Raji (cell line): Measurements from ENCODE around the gene BEAN1.

Experiments used
- POLR2A ChIP-seq: IDR thresholded peaks from 2 replicates; pipeline ENCODE4 v1.6.1; 2011; ENCODE audit warnings: low read depth, low read length, control low read depth; ENCODE audit not compliant: insufficient read depth

Gene BEAN1

DNA sequence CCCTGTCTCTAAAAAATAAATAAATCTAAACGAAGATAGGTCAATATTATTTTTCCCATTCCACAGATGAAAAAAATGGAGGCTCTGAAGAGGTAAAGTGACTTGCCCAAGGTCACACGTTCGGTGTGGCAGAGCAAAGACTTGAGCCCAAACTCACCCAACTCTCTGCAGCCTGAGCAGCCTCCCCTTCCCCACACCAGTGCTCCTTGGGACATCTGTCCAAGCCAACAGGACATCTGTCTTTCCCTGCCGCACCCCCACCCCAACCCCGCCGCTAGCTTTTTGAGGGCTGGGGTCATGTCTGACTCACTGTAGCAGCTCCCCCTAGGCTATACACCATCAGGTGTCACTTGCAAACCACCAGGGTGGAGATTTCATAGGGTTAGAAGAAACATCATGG, 5.2 kb upstream of the BEAN1 start:
- no peak for TF ChIP-seq POLR2A

DNA sequence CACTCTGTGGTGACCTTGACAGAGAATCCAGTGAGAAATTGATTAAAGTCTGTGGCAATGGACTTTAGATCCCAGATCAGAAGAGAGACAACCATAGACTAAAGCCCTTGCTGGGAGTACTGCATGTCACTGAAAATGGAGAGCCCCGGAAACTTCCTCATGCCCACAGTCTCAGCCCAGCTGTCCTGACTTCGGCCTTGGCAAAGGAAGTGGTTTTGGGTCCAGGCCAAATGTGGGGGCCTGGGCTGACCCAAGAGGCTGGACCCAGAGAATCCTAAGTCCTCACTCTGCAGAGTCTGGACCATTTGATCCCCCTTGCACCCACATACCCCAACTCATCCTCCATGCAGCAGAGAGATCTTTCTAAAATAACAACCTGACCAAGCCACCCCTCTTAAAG, 4.7 kb upstream of the BEAN1 start:
- no peak for TF ChIP-seq POLR2A

DNA sequence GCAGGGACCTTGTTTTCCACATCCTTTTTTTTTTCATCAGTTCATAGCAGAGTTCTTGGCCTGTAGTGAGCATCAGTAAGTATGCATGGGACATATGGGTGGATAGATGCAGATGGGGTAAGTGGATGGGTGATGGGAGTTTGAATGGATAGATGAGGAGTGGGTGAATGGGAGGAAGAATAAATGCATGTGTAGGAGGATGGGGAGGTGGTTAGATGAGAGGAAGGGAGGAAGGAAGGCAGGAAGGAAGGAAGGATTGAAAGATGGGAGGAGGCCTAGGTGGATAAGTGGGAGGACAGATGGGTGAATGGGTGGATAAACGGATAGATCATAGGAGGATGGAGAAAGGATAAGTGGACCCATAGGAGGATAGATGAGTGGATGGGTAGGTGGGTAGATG, 3.9 kb upstream of the BEAN1 start:
- no peak for TF ChIP-seq POLR2A

DNA sequence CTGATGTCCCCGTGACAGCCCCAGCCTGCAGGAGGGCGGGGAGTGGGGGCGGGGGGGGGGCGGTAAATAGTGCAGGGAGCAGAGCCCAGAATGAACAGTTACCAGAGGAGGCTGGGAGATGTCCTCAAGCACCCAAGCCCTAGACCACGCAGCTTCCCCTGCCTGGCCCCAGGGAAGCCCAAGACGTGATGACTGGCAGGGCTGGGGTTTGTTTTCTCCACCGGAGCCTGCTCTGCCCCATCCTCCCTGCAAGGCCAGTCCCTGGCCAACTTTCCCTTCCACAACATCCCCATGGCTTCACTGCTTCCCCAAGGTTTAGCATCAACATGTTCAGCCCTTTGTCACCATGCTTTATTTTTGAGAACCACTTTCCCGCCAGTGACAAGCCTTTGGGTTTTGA, 1.4 kb upstream of the BEAN1 start:
- TF ChIP-seq POLR2A, result no peak

DNA sequence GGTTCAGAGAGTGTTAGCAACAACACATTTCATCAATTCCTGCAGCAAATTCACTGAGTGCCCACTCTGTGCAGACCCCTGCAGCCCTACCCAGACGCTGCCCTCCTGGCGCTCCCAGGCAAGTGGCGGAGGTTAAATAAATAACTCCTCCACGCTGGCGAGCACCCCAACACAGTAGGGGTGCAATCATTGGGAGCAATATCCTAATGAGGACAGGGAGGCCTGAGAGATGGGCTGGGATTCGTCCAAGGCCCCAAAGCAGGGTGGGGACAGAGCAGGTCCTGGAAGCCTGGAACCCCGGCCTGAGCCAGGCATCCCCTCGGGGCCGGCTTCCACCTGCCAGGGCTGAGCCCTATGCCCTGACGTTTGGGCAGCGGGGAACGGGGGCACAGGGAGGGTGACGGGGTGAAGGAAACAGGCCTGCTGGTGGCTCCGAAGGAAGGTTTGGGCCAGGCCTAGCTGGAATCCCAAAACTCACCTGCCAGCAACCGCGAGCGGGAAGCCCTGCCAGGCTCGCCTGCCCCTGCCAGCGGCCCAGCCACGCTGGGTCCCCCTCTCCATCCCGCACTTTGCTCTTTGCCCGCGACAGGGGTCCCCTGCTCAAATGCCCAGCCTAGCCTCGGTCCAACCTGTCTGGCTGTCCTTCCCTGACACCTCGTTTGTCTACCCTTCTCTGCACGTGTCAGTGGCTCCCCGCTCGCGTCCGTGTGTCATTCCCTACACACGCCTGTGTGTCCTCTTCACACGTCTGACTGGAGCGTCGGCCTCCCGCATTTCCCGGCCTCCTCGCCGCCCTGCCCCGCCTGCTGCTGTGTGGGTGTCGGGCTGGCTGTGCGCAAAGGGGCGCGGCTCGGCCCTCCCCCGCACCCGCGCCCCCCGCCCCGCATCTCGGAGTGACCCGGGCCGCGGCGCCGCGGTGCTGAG, 721 bp upstream of the BEAN1 start:
- TF ChIP-seq POLR2A, result no peak

DNA sequence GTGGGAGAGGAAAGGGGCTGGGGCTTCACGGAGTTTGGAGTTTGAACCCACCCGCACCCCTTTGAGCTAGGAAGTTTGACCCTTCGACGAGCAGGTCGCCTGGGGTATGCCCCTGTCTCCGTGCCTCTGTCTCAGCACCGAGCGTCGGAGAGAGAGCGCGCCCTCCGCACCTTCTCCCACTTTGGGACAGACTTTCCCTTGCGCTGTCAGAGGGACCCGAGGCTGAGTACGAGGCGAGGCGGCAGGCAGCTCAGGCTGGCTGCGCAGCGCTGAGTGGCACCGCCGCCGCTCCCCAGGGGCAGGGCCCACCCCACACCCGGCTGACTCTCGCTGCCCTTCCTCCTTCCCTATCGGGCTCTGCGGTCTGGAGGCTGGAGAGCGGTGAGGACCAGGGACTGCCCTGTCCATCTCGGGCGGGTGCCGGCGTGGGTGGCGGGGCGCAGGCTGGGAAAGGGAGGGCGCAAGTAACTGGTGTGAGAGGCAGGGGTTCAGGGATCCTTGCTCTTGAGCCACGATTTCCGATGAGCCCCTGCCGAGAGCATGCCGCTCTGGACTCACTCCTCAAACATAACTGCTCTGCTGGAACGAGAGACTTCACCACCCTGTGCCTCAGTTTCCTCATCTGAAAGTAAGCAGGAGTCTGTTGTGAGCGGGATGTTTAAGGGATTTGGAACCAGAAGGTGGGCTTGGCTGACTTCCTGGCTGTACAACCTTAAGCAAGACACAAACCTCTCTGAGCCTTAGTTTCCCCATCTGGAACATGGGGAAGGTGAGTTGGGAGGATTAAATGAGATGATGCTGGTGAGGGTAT, 981 bp downstream of the BEAN1 start:
- TF ChIP-seq POLR2A, result no peak

DNA sequence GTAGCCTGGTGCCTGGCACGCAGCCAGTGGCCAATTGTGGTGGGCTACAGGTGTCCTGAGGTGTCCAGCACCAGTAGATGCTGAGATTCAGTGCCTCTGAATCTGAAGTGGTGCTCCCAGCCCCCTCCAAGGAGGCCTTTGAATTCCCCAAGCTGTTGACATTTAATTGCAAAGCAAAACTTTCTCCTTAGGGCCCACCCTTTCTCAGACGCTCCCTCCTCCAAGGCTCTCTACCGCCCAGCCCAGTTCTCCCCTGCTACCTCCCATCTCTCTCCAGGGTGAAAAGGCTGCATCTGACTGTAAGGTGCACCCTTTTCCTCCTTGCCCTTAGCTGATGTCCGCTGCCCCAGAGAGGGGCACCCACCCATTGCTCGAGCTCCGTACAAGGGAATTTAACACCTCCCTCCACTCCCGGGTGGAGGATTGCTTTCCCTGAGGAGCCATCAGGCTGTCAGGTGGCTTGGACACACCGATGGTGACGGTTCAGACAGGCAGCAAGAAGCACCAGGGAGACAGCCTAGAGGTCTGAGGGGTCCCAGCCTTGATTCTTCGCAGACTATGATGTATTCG, 1.7 kb downstream of the BEAN1 start:
- no peak for TF ChIP-seq POLR2A

DNA sequence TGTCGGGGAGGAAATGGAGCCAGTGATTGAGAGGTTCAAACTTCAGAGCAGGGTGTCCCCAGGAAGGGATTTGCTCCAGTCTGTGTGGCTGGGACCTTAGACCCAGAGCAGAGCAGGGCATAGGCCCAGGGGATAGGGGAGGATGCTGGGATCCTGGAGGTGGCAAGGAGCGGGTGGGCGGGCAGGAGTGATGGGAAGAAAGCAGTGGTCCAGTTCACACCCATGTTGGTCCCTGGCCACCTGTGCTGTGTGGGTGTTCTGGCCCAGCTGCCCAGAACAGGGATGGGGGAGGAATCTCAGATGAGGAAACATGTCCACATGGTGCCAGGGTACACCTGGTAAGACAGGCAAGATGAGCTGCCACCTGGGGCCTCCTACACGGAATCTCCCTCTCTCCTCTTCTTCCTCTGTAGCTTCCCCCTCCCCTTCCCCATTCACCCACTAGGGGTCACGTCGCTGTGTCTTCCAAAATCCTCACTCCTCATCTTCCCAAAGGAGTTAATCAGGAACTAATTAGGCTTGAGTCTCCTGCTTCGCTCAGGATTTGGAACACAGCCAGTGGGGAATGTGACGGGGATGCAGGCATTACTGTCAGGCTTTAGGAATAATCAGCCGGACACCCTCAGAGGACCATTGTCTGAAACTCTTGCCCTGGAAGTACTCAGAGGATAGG, 2.3 kb downstream of the BEAN1 start:
- no peak for TF ChIP-seq POLR2A

DNA sequence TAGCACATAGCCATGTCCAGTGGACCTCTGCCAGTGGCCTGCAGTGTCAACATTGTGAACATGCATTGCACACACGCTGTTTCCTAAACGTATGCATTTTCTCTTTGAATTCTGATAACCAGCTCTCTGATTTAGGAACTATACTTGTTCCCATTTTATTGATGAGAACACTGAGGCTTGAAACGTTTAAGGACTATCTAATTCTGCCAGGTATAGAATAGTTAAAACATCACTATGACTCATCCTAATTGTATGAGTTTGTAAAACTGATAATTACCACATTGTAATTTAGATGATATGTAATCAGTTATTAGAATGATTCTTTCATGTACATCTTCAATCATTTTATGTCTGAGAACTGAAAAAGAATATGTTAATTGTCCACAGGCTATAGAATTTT, 3.1 kb downstream of the BEAN1 start:
- no peak for TF ChIP-seq POLR2A

DNA sequence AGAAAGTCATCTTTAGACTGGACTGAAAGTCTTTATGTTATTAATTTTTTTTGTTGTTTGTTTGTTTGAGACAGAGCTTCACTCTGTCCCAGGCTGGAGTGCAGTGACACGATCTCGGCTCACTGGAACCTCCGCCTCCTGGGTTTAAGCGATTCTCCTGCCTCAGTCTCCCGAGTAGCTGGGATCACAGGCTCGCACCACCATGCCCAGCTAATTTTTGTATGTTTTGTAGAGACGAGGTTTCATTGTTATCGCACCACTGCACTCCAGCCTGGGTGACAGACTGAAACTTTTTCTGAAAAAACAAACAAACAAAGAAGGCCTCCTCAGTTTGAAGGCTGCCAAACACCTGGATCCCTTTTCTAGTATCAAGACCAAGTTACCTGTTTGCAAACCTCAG, 4.7 kb downstream of the BEAN1 start:
- no peak for TF ChIP-seq POLR2A

DNA sequence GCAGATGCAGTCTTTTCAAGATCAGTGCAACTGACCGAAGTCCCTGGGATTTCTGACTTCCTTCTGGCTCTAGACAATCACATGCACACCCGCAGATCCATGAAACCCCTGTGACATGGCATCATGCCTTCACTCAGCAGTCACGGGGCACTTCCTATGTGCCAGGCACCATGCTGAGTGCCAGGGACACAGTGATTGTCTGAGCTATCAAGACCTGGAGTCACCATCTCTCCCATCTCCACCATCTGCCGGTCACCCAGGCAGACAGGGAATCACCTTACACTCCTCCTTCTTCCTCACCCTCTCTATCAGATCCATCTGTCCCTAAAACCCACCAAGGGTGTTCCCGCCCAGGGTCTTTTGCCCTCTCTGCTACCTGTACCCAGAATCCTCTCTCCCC, 5.3 kb downstream of the BEAN1 start:
- no peak for TF ChIP-seq POLR2A

DNA sequence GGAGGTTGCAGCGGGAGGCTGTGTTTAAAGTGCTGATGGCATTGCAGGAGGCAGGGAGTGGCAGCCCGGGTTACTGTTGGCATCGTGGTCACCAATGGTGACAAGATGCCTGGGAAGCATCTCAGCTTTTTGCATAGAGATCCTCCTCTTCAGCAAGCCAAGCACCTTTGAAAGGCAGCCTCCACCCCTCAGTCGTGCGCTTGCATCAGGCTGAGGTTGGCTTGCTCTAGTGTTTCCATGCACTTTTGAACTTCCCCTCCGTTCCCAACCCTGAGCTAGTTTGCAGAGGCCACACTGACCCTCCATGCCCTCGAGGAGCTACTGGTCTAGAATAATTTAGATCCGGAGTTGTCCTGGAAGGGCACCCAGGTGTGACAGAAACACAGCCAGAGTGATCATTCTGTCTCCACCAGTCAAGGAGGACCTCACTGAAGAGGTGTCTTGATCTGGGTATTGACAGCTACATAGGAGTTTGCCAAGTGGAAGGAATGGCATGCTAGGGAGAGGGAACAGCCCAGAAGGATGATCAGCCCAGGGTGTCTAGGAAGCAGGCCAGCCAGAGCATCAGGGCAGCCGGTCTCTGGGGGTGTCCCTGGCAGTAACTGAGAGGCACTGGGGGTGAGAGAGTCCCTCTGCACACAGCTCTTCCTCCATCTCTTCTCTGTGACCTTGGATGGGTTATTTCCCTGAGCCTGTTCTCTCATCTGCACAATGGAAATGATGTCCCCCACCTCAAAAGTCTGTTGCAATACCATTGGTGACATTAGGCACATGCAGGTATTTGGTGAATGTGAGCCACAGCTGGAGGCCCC, 7.7 kb downstream of the BEAN1 start:
- TF ChIP-seq POLR2A, result no peak

DNA sequence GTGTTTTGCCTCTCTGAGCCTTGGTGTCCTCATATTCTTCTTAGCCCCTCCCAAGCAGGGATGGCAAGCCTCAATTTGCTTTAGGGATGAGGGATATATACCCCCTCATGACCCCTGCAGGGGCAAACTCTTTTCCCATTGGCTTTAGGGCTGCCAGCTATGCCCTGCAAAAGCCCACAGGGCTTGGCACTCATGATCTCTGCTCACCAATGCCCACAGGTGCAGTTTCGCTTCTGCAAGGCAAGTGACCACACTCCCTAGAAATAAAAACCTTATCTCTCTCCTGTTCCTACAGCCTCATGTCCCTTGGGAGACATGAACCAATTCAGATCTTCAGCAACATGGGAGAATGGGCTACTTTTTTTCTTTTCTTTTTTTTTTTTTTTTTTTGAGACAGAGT, 8.8 kb downstream of the BEAN1 start:
- no peak for TF ChIP-seq POLR2A

DNA sequence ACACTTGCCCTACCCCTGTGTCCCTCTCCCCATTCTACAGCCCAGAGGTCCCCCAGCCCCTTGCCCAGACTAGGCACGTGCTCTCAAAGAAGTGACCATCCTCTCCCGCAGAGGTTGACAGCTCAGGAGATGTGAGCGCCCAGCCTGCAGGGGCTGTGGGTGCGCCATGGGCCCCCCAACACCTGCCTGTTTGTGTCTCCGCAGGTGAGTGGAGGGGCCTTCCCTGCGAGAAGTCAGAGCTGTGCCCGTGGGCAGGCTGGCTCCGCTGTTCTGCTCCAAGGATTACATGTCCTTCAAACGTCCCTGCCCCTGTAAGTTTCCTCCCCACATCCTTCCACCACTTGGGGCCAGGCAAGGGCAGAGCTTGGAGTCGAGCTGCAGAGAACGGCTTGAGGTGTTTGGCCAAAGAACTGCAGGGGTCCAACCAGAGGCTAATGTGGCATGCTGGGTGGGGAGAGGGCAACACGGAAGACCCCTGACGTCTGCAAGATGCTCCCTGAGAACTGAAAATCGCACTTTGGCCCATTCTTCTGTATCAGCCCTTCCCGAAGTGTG, 10.4 kb downstream of the BEAN1 start:
- TF ChIP-seq POLR2A, result no peak
